ENCODE data around the gene CDRT15L2. TPM values are rescaled to one million over a fixed set of nuclear protein-coding genes. Genes with fewer than 3 reads are reported as not detected.

The CDRT15L2 gene
- not detected in 2 replicates for total RNA-seq

DNA sequence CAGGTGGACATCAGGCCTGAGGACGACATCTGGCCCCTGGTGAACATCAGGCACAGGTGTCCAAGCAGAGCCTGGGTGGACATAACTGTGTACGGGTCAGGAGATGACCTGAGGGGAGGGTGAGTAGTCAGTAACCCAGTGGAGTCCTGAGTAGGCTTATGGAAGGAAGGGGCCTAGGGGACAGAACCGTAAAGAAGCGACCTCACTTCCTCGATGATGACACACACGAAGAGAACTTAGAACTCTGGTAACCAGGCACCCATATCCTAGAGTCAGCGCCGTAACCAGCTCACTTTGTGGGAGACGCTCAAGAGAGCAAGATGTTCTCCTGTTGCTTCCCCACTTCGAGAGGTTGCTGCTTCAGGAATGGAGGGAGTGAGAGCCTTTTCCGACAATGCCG, at the start of gene CDRT15L2:
Gene CDRT15L2, plus strand, starts transcription at position 301 of the 400 bp plus-strand sequence. Its CDS starts 20 bp downstream, at position 321.

Small RNA genes within 50 kb of the gene (small RNA-seq; reads per million reads assigned to genes)
- gene AC015818.1 (not detected), gene AC087499.1 (not detected), gene AC087499.3 (not detected)

Other genes starting within 250 kb of the CDRT15L2 start
- not detected in 2 replicates for gene LGALS9B, start 112.2 kb upstream of the CDRT15L2 start, total RNA-seq

Data from articular chondrocyte of knee joint (primary cell).